ENCODE data around the gene PACSIN1. TPM values are rescaled to one million over a fixed set of nuclear protein-coding genes. Genes with fewer than 3 reads are reported as not detected.
A peak's percentile ranks its signal among the peaks of the same experiment; 100 is the strongest.
"Not testable (repeated sequence)": the region's sequence is repeated elsewhere in the genome, so short reads cannot be mapped to it uniquely, and the experiment has no call there.

Gene PACSIN1
- total RNA-seq, 1 donor from 2014 or later = 4.4 TPM

DNA sequence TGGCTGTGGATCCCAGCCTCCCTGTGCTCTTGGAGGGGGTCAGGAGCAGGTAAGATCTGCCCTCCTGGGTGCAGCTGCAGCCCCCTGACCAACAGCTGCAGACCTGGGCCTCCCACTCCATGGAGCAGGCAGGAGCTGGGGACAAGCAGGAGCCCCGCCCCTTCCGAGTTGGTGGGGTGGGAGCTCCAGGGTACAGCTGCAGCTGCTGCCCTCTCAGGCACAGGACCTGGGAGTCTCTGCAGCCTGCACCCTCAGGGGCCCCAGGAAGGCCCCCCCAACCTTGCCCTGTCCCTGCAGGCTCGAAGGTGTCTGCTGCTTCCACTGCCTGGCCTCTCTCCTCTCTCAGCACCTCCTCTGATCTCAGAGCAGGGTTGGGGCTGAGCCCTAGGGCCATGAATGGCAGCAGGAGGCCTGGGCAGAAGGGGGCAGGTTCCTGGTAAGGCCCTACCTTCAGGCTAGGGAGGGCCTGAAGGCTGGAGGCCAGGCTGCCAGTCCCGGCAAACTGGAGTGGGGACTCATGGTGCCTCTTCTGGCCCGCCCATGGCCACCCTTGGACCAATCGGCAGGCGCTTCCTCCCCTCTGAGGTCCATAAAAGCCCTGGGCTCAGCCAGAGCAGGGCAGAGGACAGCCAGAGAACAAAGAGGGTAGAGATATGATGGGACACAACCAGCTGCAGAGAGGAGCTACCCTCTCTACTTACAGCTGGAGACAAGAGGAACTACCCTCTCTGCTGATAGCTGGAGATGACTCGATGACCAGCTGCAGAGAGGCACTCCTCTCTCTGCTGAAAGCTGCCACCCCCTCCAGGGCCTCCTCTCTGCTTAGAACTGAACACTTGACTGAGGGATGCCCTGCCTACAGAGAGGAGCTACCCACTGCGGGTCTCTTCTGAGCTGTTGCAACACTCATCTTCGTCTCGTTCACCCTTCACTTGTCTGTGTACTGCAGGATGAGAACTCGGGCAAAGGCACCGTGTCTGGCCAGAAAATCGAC, 7.8 kb upstream of the PACSIN1 start:
- no peak for DNase-seq (ENCODE audit: low read depth)

DNA sequence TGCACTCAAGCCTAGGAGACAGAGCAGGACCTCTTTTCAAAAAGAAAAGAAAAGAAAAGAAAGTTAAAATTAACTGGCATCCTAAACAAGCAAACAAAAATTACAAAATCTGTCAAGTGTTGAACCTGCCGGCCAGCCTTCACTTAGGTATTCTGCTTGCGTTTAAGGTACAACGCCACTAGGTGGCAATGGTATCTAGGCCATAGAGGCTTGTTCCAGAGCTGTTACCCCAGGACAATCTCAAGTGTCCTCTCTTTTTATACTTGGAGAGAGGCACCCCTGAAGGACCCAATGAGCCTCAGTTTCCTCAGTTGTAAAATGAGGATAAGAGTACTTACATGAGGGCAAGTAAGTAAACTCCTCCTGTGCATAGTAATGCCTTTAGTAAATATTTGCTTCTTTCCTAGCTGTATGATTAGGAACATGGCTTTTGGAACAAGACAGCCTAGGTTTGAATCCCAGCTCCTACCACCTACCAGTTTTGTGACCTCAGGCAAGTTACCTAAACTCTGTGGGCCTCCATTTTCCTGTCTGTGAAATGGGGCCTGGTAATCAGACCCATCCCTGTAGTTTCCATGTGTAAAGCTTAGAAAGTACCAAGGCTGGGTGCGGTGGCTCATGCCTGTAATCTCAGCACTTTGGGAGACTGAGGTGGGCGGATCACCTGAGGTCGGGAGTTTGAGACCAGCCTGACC, 5.8 kb upstream of the PACSIN1 start:
- DNase-seq (ENCODE audit: low read depth) = peak; percentile 54

DNA sequence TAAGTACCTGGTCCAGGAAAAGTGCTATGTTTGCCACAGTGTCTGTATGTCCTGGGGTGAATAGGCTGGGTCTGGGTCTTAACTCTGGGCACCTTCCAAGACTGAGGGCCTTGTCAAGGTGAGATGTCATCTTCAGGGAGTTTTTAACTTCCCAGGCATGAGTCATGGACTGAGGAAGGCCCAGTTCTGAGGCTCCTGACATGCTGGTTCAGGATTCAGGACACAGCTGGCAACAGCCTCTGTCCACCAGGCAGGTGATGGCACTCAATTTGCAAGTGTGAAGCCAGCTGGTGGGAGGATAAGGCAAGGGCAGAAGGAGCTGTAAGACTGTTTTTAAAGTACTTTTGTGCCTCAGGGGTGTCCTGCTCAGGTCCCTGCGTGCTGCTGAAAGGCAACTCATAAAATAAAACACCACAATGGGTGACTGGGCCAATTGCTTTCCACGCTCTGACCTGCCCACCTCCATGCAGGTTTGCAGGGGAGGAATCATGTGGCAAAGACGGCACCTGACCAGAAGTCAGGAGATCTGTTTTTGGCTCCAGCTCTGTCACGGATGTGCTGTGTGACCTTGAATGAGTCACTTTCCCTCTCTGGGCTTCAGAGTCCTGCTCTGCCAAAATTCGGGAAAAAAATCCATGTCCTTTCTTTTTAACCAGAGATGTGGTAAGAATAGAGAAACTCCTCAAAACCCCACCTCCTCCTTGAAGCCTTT, 4.9 kb upstream of the PACSIN1 start:
- DNase-seq (ENCODE audit: low read depth) = no peak

DNA sequence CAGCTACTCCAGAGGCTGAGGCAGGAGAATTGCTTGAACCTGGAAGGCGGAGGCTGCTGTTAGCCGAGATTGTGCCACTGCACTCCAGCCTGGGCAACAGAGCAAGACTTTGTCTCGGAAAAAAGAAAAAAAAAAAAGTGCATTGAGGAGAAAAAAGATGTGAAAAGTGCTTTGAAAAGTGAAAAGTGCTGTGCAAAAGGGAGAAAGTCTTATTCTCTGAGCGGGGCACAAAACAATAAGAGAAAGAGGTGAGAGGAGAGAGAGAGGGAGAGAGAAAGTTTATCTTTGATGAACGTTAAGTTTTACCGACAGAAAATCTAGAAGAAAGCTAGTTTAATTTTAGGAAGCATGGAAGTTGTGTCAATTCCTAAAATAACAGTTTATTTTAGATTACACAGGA, 3.9 kb upstream of the PACSIN1 start:
- no peak for DNase-seq (ENCODE audit: low read depth)

DNA sequence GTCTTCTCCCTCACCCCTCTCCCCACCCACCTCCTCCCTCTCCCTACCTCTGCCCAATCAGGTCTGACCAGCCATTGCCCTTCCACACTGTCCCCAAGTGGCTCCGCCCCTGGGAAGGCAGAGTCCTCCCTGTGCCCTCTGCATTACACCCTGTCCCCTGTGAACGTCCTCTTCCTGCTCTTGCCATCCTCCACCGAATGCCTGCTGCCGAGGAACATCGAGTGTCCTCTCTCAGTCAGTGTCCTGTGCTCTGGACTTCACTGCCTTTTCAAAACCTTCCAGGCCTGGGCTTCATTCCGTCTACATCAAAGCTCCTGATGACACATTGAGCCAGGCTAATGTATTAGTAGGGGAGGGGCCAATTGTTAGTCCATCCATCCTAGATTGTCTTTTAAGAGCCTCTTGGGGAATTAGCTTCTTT, 3.3 kb upstream of the PACSIN1 start:
- DNase-seq (ENCODE audit: low read depth) = no peak

DNA sequence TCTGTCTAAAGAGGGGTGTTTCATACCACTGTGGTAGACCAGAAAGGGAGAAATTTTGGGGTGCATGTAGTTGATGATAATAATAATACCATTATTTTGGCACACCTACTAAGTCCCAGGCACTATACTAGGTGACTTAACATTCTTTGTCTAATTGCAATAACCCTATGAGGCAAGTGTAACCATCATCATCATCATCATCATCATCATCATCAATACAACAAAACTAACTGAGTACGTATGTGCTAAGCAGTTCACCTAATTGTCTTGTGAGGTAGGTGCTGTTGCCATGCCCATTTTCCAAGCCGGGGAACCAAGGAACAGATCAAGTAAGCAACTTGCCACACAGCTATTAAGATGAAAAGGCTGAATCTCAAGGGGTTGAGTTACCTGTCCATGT, 2.6 kb upstream of the PACSIN1 start:
- no peak for DNase-seq (ENCODE audit: low read depth)

DNA sequence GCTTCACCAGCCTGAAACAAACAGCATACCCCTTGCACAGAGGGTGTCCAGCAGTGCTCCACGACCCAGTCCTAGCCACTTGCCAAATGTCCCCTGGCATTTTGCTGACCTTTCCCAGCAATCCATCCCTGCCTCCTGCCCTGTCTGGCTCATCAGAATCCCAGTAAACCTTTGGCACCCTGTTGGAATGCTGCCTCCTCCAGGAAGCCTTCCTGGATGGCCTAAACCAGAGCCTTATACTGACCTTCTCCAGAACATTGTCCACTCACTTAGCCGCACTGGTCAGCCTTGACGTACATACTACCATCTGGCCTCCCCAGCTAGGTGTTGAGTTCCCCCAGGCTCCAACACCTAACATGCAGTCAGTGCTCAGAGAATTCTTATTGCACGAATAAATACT, 2.0 kb upstream of the PACSIN1 start:
- no peak for DNase-seq (ENCODE audit: low read depth)

DNA sequence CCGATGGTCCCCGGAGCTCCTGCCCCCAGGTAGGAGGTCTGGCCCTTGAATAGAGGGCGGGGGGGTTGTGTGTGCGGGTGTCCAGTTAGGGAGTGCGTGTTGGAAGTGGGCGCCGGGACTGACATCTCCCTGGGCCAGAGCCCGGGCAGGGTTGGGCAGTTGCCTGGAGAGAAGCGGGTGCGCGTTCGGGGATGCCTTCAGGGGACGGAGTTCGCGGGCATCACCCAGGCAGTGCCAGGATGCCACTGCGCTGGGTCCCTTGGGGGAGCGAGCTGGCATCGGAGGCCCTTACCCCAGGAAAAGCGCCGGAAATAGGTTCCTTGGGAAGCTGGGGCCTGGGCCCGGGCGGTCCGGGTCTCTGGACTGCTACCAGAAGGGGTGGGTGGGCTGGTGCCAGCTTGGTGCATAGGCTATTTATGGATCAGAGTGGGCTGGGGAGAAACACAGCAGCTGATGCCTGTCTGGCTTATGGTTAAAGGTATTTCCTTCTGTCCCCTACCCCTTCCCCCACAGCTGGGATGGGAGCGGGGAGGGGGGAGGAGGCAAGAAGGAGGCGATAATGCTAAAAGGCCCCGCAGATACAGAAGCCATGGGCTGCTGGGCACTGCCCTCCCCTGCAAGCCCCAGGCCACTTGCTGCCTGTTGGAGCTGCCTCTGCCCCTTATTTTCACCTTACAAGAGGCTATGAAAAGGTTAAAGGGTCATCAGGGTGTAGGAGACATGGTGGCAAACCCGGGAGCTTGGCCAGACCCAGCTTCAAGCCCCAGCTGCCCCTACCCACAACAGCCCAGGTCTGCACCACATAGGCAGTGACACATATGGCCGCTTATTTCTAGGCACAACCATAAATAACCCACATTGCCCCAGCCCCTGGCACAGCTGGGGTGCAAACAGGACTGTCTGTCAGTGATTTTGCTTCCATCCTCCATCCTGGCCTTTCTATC, 638 bp downstream of the PACSIN1 start:
- DNase-seq (ENCODE audit: low read depth) = peak; percentile 80

DNA sequence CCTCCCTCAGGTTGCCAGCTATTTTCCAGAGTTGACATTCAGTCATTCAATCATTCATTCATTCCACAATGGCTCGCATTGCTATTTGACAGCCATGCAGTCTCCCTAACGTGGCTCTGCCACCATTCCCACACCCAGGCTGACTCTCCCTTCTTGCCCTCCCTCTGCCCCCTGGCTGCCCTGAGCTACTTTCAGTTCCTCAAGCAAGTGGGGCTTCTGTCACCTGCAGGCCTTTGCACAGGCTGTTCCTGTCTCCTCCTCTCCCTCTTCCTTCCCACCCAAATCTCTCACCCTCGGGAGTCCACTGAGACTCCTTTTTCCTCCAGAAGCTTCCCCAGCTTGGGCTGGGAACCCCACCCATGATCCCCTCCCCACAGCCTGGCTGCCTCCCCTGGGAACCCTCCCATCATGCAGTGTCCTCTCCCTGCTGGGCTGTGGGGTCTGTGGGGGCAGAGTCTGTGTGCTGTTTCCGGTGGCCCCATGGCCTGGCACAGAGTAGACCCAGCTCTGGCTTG, 2.6 kb downstream of the PACSIN1 start:
- DNase-seq (ENCODE audit: low read depth) = no peak

DNA sequence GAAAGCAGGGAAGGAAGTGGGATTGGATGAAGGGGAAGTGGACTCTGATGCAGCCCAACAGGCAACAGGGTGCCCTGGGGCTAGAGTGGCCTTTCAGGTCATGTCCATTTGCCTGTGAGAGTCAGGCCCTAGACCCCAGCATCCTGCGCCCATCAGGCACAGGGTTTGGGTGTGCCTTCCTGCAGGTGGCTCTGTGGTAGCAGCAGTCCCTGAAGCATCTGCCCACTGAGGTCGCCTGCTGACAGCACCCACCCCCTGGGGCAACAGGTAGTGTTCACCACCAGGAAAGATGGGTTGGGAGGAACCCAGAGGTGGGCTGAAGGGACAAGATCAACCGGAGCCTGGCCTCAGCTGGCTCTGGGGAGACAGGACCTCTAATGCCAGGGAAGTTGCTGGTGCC, 3.6 kb downstream of the PACSIN1 start:
- no peak for DNase-seq (ENCODE audit: low read depth)

DNA sequence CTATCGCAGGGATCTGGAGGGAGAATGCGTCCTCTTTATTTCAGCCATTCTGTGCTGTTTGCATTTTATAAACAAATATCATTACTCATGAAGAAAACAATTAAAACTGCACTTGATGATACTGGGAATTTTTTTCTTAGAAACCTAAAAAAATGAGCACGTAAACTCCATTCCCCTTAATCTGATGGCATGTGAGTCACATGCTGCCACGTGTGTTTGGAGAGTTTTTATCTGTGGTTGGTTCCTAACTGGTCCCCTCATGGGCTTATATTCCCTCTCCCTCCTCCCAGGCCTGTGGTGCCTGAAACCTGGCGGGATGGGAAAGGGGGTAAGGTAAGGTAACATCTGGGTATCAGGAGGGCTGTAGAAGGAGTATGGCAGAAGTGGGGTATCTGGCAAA, 6.5 kb downstream of the PACSIN1 start:
- no peak for DNase-seq (ENCODE audit: low read depth)

DNA sequence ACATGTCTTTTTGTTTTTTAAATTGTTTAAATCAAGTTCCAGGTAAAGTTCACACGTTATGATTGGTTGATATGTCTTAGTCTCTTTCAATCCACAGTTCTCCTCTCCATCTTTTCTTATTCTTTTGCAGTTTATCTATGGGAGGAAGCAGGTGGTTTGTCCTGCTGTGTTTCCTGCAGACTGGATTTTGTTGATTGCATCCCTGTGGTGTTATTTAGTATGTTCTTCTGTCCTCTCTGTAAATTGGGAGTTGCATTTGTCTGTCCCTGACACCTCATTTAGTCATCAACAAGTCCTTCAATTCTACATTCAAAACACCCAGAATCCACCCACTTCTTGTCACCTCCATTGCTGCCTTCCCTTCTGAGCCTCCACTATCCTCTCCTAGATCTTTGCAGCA, 8.1 kb downstream of the PACSIN1 start:
- DNase-seq (ENCODE audit: low read depth) = no peak

DNA sequence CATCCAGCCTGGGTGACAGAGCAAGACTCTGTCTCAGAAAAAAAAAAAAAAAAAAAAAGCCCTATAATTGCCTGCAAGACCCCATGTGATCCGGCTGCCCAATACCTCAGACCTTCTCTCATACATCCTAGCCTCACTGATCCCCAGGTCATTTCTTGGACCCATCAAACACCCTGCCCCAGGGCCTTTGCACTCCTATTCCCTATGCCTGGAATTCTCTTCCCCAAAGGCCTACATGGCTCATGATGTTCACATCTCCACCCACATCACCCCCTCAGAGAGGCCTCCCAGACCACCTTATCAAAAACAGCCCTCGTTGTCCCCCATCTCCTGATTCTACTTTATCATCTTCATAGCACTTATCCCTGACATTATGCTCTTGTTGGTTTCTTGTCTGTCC, 8.9 kb downstream of the PACSIN1 start:
- DNase-seq (ENCODE audit: low read depth) = no peak

DNA sequence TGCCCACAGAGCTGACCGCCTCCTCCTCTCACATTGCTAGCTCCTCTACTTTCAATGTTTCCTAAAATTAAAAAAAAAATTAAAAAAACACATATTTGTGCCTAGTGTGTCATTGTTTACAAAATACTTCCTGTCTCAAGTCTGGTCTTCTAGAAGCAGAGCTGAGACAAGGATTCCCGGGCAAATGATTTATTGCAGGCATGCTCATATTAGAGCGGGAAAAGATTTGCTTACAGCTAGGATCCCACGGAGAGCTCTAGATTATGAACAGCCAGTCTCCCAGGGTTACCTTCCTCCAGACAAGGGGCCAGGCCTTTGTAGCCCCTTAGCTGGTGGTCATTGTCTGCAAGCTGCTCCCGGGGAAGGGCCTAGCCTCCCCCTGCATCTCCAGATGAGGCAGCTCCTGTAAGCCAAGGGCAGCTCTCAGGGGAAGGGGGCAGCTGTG, 9.4 kb downstream of the PACSIN1 start:
- DNase-seq (ENCODE audit: low read depth) = no peak

DNA sequence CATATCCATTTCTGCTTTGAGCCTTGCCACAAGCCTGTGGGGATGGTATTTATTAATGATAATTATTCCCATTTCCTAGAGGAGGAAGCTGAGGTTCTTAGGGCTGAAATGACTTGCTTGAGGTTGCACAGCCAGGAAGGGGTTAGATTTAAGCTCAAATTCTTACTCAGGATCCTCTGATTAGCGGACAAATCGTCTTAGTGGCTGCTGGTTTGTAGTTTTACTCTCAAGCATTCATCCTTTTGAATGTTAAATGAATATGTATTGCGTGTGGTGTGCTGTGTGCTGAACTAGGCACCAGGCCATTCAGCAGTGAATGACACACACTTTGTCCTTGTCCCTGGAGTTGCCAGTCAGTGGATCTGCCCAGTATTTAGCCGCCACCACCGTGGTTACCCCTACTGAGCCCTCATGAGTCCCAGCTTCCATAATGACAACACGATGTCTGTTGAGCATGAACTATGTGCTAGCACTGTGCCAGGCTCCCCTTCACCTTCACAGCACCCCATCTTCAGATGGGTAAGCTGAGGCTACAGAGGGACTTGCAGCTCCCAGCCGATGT, 10.0 kb downstream of the PACSIN1 start:
- DNase-seq (ENCODE audit: low read depth) = no peak

DNA sequence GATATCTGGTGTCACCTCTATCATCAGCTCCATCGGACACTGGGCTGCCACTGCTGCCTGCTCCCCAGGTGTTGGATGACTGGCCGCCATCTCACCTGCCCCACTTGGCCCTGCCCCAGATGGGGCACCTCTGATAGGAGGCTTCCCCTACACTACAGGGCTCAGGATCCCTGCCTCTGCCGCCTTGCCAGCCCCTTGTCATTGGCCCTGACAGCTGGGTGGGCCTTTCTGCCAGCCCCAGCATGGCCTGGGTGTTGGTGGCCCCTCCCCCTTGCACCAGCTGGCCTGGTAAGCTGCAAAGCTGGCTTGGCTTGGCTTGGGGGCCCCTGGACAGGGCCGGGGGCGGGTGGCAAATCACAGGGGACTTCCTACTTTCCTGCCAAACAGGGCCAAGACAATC, 10.6 kb downstream of the PACSIN1 start:
- peak; percentile 57 for DNase-seq (ENCODE audit: low read depth)

DNA sequence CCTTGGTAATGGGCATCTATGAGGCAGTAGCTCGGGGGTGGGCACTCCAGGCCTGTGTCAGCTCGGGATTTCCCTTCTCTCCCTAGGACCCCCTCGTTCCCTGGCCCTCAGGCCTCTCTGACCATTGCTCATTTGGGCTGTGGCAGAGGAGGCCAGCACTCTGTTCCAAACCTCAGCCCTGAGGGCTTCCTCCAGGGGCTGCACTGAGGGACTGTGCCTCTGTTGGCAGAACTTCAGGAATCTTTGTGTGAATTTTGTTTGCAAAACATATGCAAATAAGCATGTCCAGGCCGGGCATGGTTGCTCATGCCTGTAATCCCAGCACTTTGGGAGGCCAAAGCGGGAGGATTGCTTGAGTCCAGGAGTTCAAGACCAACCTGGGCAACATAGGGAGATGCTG, 11.0 kb downstream of the PACSIN1 start:
- no peak for DNase-seq (ENCODE audit: low read depth)

DNA sequence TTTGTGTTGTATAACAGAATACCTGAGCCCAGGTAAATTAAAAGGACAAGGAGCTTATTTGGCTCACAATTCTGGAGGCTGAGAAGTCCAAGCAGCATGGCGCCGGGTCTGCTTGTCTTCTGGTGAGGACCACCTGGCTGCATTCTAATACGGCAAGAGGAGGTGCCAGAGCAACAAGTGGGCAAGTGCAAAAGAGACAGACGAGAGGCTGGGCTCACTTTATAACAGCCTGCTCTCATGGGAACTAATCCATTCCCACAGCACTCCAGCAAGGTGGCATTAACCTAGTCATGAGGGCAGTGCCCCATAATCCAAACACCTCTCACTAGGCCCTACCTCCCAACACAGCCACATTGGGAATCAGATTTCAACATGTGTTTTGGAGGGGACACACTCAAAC, 12.9 kb downstream of the PACSIN1 start:
- no peak for DNase-seq (ENCODE audit: low read depth)

DNA sequence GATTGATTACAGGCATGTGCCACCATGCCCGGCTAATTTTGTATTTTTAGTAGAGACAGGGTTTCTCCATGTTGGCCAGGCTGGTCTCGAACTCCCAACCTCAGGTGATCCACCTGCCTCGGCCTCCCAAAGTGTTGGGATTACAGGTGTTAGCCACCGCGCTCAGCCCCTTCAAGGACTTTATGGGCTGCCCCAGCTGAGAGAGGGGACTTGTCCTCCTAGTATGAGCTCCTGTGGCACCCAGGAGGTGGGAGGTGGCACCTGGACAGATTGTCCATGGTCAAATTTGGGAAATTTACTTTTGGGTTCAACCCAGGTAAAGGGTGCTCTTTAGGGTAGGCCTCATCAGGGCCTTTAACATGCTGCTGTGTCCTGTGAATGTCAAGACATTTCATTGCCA, 17.9 kb downstream of the PACSIN1 start:
- DNase-seq (ENCODE audit: low read depth) = not testable (repeated sequence)

DNA sequence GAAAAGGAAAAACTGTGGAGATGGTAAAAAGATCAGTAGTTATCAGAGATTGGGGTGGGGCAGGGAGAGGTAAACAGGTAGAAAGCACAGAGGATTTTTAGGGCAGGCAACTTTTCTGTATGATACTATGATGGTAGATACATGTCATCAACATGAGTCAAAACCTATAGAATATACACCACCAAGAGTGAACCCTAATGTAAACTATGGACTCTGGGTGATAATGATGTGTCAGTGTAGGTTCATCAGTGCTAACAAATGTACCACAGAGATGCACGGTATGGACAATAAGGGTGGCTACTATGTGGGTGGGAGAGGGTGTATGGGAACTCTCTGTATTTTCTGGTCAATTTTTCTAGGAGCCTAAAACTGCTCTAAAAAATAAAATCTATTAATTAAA, 18.5 kb downstream of the PACSIN1 start:
- no peak for DNase-seq (ENCODE audit: low read depth)
